Lower leg skin (tissue), 4 donors: ENCODE results near the gene FLG2. TPM values are rescaled to one million over a fixed set of nuclear protein-coding genes. Genes with fewer than 3 reads are reported as not detected.
"Not testable (repeated sequence)": the region's sequence is repeated elsewhere in the genome, so short reads cannot be mapped to it uniquely, and the experiment has no call there.

Experiments used
- DNase-seq, 2 donors: peaks; one replicate each; pipeline ENCODE4 v3.0.0-alpha.2; 2019; ENCODE audit warnings: low spot score in 2 of 2
- H3K4me3 ChIP-seq: fragments of 200-600 bp; sonication (generic); 2 replicates; pipeline ENCODE4 v1.5.1; 2017; ENCODE audit warnings: mild to moderate bottlenecking, low read depth; ENCODE audit not compliant: poor library complexity, severe bottlenecking
- CTCF ChIP-seq, 3 donors: fragments of 450-650 bp; IDR thresholded peaks; one replicate each; pipeline ENCODE4 v1.5.1; 2016; ENCODE audit warnings: antibody characterized with exemption in 3 of 3, mild to moderate bottlenecking in 3 of 3, moderate library complexity in 2 of 3
- POLR2A ChIP-seq, 2 donors: fragments of 450-650 bp; IDR thresholded peaks; one replicate each; pipeline ENCODE4 v1.6.1; 2016 to 2017; ENCODE audit warnings: antibody characterized with exemption in 2 of 2, mild to moderate bottlenecking in 1 of 2, moderate library complexity in 1 of 2
- WGBS, 2 donors: methylation state at CpG; one replicate each; pipeline ENCODE4 v1.1.5; 2018; 5-methylcytosine and 5-hydroxymethylcytosine counted together
- intact Hi-C: fragments of 100-400 bp; cut with DNase I; formaldehyde crosslinking; loops from one replicate; pipeline ENCODE4 v1.15.0; 2023; ENCODE audit warnings: low total_unique reads
- total RNA-seq, 4 donors: library from RNA; depleted of rRNA; stranded (reverse); fragments of >200 nt; gene quantifications; one replicate each; pipeline ENCODE4 v1.1.0, GENCODE V29; 2016

FLG2 gene
- total RNA-seq, 4 donors from 2014 or later = 1,747 to 3,608 (median 2,024) TPM

GRCh38 chr1:152313319-152313801 is 46.4 kb downstream of the FLG2 start:
- DNase-seq = peak in 1 of 2 donors; percentile 74
- H3K4me3 ChIP-seq = no peak overlapping the region
- no peak for TF ChIP-seq POLR2A (IDR thresholded peaks at IDR 0.05)
- 91 to 94% methylated on average over 21 of the region's 21 CpGs for WGBS, 2 donors
- intact Hi-C loops = no loop called here

GRCh38 chr1:152312169-152312568 is 47.6 kb downstream of the FLG2 start:
- intact Hi-C loops, H3K4me3 ChIP-seq, DNase-seq: not testable (repeated sequence)
- 93 to 95% methylated on average over 13 of the region's 13 CpGs for WGBS, 2 donors

- DNase-seq = no peak
- intact Hi-C loops = no loop called here
- no peak overlapping the region for H3K4me3 ChIP-seq
- 94% methylated on average over 6 to 9 of the region's 9 CpGs for WGBS, 2 donors
- no peak for TF ChIP-seq CTCF (IDR thresholded peaks at IDR 0.05)
- no peak for TF ChIP-seq POLR2A (IDR thresholded peaks at IDR 0.05)
These were observed 49.9 kb downstream of the FLG2 start for GRCh38 chr1:152309955-152310354.

GRCh38 chr1:152309320-152309901 is 50.4 kb downstream of the FLG2 start:
- 77 to 92% methylated on average over 17 of the region's 17 CpGs for WGBS, 2 donors
- intact Hi-C loops, H3K4me3 ChIP-seq: not testable (repeated sequence)
- peak in 1 of 2 donors; percentile 75 for DNase-seq

GRCh38 chr1:152308758-152309157 is 51.0 kb downstream of the FLG2 start:
- DNase-seq = peak in 1 of 2 donors; percentile 72
- WGBS, 2 donors = 76 to 96% methylated on average over 7 of the region's 7 CpGs
- H3K4me3 ChIP-seq, intact Hi-C loops: not testable (repeated sequence)

- intact Hi-C loops, H3K4me3 ChIP-seq: not testable (repeated sequence)
- 88 to 95% methylated on average over 3 to 4 of the region's 8 CpGs for WGBS, 2 donors
- DNase-seq = peak in 1 of 2 donors; percentile 73
These were observed 51.8 kb downstream of the FLG2 start for GRCh38 chr1:152307970-152308369.

- WGBS, 2 donors = 90 to 94% methylated on average over 10 of the region's 10 CpGs
- H3K4me3 ChIP-seq, intact Hi-C loops: not testable (repeated sequence)
- peak in 1 of 2 donors; percentile 82 for DNase-seq
These were observed 53.7 kb downstream of the FLG2 start for GRCh38 chr1:152306123-152306522.

GRCh38 chr1:152304773-152305172 is 55.0 kb downstream of the FLG2 start:
- H3K4me3 ChIP-seq, DNase-seq, intact Hi-C loops: not testable (repeated sequence)
- WGBS, 2 donors = 94 to 96% methylated on average over 10 to 12 of the region's 12 CpGs

- WGBS, 2 donors = 88 to 97% methylated on average over 21 to 23 of the region's 25 CpGs
- DNase-seq = peak in 1 of 2 donors; percentile 67
- intact Hi-C loops, H3K4me3 ChIP-seq: not testable (repeated sequence)
These were observed 56.5 kb downstream of the FLG2 start for GRCh38 chr1:152303139-152303872.

Other genes with a start within 250 kb of the FLG2 start
- 10 to 100 TPM in 1 of 4 donors, 1 to 10 TPM in 1, under 1 TPM in 2; 0.39 to 29.5 (median 1.2) TPM for gene TCHH, start 244.6 kb downstream of the FLG2 start, total RNA-seq
- 10 to 100 TPM; 17.3 to 30.4 (median 22.1) TPM for gene RPTN, start 200.8 kb downstream of the FLG2 start, total RNA-seq
- under 1 TPM in 2 of 4 donors, not detected in 2; 0.03 to 0.04 TPM for gene HRNR, start 135.8 kb downstream of the FLG2 start, total RNA-seq
- gene FLG, start 34.8 kb downstream of the FLG2 start, total RNA-seq = 1,000 to 10,000 TPM; 4,019 to 5,303 (median 4,173) TPM
- 1 to 10 TPM; 5.3 to 7.9 (median 7.4) TPM for gene CRNN, start 54.3 kb upstream of the FLG2 start, total RNA-seq
- 100 to 1,000 TPM; 154 to 612 (median 267) TPM for gene LCE5A, start 150.8 kb upstream of the FLG2 start, total RNA-seq
- gene CRCT1, start 154.5 kb upstream of the FLG2 start, total RNA-seq = 100 to 1,000 TPM; 298 to 552 (median 441) TPM
- gene LCE3E, start 206.8 kb upstream of the FLG2 start, total RNA-seq = 10 to 100 TPM; 16.7 to 28.0 (median 23.1) TPM
- 10 to 100 TPM; 20.1 to 93.6 (median 42.9) TPM for gene LCE3D, start 220.5 kb upstream of the FLG2 start, total RNA-seq
- gene LCE3C, start 240.2 kb upstream of the FLG2 start, total RNA-seq = not detected